Putamen (tissue), 1 donor: ENCODE results near the gene BABAM2.
"Not testable (repeated sequence)": the region's sequence is repeated elsewhere in the genome, so short reads cannot be mapped to it uniquely, and the experiment has no call there.

Experiments
- DNase-seq: peaks from one replicate; pipeline ENCODE4 v3.0.0-alpha.2; 2016; ENCODE audit warnings: low spot score

Gene BABAM2

GRCh38 chr2:28332696-28333095 is 442.2 kb downstream of the BABAM2 start:
- no peak for DNase-seq

- DNase-seq, result no peak
These were observed 443.3 kb downstream of the BABAM2 start for GRCh38 chr2:28333606-28334526.

GRCh38 chr2:28334527-28334894 is 444.0 kb downstream of the BABAM2 start:
- DNase-seq, result no peak

DNA sequence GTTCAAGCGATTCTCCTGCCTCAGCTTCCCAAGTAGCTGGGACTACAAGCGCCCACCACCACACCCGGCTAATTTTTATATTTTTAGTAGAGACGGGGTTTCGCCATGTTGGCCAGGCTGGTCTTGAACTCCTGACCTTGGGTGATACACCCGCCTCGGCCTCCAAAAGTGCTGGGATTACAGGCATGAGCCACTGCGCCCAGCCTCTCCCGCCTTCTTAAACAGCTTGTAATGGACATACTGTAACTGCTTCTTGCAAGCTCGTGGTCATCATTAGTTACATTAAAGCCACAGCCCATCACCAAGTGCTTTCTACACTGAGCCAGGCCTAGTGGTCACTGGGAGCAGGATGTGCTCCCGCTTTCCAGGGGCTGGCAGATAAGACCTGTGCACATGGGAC is 444.7 kb downstream of the BABAM2 start:
- not testable (repeated sequence) for DNase-seq

DNA sequence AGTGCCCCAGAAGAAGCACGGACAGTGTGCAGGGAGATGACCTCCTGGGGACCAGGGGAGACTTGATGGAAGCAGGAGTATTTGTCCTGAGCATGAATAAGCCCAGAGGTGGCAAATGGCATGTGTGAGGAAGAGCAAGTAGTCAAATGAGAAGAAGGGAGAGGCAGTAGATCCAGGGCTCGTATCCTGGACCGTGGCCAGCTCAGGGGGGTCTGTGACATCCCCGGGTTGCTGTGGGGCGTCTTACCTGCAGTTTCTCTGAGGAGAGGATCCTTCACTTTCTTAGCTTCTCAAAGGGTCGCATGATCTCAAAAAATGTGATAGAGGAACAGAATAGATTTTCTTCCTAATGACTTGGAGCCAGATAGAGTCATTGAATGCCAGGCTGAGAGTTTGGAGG is 445.1 kb downstream of the BABAM2 start:
- no peak for DNase-seq

GRCh38 chr2:28336264-28336980 is 445.9 kb downstream of the BABAM2 start:
- no peak for DNase-seq

- no peak for DNase-seq
These were observed 446.6 kb downstream of the BABAM2 start for GRCh38 chr2:28336982-28337627.

GRCh38 chr2:28338046-28338817 is 447.7 kb downstream of the BABAM2 start:
- no peak for DNase-seq

DNA sequence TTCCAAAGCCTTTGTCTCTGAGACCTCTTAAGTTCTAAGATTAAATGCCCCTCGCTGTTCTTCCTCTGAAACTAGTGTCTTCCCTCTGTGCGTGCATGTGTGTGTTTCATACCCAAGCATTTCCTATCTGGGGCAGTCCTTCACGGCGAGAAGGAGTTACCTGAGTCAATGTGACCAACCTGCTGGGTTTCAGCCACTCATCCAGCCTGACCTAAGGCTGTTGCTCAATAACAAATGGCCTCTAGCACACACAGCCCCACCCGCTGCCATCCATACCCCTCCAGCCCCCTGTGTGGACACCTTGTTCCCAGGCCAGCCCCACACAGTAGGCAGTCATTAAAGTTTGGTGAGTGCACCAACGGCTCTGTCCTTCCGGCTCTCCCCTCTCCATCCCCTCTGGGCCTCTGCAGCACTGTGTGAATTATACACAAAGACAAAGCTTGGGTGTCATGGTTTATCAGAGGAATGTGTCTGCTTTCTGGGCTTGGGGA is 448.3 kb downstream of the BABAM2 start:
- DNase-seq, result no peak

DNA sequence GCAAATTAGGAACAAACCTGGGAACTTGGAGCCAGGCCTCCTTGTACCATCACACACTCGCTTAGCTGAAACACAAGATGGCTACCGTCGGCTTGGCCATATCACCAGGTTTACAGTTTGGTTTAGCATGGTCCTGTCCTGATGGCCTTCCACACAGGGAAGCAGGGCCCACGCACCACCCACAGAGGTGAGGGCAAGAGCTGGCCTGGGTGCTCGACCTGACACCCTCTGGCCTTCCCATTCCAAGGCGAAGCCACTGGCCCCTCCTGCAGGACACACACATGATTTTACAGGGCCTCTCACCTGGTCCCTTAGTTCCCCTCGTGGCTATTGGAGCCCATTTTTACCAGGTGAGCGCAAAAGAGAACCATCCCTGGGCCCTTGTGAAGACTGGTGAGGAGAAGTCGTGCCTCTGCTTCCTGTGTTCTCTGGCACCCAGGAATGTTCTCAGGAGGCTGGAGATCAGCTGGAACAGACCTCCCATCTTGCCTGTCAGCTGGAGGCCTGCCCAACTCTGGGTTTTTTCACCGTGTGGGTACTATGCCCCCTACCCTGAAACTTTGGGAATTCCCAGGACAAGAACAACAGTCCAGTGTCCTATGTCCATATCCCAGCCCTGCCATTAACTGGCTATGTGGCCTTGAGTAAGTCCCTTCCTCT is 449.1 kb downstream of the BABAM2 start:
- no peak for DNase-seq

DNA sequence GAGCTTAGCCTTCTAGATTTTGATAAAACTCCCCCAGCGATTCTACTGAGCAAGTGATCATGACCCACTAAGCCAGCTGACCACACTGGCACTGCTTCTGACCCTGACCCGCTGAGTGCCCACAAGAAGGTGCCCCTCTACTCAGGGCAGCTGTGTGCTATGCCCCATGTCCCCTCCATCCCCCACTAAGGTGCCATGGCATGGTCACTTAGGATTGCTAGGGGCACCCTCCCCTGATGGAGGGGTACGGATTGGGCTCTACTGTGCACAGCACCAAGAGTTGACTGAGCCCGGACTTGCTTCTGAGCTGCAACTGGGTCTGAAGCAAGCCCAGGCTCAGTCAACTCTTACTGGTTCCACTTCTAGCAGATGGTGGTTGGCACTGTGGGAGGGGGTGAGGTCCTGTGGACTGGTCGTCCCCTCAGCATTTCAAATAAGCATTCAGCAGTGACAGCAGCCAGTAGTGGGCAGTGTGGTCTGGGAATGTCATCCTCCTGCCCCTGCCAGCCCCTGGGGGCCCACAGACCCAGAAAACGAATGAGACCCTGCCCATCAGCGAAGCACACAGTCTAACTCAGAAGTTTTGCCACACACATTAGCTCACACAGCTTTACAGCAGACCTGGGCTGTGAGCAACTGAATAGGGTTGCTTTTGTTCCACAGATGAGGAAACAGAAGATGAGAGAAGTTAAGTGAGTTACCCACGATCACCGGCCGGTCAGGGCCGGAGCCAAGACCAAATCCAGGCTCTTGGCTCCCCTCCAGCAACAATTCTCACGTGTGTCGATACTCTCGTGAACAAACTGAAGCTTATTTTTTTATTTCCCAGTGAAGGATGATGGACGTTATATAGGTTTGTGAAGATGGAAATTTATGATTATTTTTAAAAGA is 450.0 kb downstream of the BABAM2 start:
- DNase-seq, result no peak

- DNase-seq, result no peak
These were observed 450.8 kb downstream of the BABAM2 start for GRCh38 chr2:28341208-28341891.

DNA sequence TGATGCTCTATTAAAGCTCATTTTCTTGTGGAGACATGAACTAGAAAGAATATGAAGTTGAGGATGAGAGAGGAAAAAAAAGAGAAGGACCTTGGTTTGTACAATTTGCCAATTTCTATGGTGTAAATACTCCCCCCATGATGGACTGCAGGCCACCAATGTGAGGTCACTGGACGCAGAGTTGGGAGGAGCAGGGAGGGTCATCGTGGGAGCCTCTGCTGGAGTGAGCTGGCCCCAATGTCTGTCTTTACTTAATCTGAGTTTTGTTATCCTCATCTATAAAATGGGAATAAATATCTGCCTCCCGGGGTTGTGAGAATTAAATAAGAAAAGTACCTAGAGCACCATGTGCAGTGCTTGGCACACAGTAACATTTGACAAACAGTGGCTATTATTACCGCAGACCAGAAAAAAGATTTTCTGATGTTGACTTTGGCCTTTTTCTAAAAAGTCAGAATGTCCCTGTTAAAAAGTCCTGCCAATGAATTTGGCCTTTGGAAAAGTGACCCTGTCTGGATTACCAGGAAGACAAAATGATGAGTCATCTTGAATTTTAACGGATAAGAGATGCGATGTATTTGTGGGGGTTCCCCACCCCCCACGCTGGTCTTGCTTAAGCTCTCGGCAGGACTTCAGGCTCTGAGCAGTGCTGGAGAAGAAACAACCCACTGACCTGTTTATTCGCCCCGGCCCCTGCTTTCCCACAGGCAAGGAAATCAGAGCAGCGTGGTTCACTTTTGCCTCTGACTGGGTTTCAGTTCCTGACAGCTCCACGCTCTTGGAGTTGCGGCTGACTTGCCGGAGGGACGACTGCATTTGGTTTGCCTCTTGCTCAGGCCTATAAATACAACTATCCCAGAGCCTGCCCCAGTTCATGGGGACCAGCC is 451.8 kb downstream of the BABAM2 start:
- DNase-seq, result no peak

DNA sequence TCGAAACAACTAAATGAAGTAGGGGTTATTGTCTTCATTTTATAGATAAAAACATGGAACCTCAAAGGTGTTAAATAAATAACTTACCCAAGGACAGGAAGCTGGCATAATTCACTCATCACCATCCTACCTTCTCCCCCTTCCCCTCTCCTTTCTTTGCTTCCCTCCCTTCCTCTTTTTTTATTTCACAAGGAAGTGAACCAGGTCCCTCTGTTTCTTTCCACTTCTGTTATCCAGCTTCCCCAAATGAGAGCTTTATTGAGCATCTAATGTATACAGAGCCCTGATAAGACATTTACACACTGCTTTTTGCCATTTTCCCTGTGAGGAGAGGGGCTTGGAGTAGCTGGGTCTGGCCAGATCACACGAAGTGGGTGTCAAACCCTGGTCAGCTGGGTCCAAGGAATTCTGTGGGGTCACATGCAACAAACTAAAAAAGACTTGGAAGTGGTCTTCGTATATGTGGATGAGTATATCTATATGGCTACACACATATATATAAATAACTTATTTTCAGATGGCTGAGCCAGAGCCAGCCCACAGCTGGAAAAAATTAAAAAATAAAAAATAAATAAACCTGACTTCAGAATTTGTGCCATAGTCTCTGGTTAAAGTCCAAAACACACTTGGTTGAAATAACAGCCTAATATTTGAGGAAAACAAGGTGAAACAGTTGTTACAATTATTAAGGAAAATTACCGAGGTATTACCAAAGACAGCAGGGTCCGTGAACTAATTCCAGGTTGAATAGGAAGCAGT is 452.8 kb downstream of the BABAM2 start:
- no peak for DNase-seq

- no peak for DNase-seq
These were observed 453.6 kb downstream of the BABAM2 start for GRCh38 chr2:28343971-28344715.

DNA sequence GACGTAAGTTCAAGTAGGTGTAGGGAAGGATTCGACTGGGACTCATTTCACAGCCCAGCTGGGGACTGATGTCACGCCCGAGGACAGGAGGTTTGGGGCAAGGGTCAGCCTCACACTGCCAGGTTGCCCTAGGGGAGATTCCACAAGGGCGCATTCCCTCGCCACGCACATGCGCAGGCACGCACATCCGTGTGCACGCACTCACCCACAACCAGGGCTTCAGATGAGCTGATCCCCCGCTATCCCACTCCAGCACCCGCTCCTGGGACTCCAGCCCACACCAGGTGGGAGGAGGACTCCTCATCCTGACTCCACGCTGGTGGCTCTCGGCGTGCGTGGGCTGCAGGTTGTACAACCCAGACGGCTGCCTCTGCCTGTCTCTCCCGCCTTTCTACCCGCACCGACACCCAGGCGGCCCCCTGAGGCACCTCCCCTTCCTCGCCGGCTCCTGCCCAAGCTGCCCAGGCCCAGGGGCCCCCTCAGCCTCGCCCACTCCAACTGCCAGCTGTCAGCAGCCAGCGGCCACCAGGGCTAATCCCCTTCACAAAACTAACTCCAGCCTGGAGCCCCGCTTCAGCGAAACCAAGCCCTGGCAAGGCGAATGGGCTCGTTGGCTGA is 454.3 kb downstream of the BABAM2 start:
- DNase-seq, result no peak

DNA sequence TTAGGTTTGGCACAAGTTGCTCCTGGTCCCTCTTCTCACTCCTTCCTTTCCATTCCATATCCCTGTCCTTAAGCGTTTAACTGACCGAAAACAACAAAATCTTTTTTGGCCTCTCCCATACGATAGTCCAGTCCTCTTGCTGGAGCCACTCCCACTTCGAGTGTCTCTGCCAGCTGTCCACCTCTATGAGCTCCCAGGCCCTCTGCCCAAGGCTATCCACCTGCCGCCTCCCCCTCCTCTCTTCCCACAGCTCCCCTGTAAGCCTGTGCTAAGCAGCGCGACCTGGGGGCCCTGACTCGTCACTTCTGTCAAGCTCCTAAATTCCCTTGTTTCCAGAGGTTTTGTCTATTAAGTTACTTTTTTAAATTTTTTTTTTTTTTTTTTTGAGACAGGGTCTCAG is 455.1 kb downstream of the BABAM2 start:
- DNase-seq, result no peak
